GM04503 (cell line): ENCODE measurements around the gene KLC4.
"Not testable (repeated sequence)": the region's sequence is repeated elsewhere in the genome, so short reads cannot be mapped to it uniquely, and the experiment has no call there.

Source experiments
- DNase-seq: peaks from one replicate; pipeline ENCODE4 v3.0.0-alpha.2; 2012; ENCODE audit warnings: low read depth

Gene KLC4

DNA sequence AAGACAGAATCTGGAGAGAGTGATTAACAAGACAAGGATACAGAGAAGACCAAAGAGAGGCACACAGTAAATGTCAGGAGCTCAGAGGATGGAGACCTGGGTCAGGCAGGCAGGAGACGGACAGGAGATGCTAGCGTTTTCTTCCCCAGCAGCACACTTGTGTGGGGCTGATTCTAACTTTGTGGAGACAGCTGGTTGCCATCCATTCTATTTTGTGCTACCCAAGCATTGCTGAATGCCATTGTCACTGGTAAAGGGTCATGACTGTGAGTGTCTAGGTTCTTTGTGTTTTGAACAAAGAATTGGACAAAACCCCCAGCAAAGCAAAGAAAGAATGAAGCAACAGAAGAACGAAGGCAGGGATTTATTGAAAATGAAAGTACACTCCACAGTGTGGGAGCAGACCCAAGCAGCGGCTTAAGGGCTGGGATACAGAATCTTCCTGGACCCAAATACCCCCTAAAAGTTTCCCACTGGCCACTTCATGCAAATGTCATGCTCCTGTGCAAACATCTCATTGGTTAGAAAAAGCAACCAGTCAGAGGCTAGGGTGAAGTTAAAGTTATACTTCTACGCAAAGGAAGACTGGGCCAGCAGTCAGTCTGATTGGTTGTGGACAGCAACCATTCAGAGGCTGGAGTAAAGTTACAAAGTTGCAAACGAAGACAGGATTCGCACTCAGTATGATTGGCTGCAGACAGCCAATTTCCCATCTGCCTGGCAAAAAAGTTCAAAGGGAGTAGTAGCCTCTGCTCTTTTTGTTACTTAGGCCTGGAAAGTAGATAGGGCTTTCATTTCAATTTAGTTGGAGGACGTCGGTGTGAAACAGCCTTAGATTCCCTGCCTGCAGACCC, 34.2 kb downstream of the KLC4 start:
- peak; percentile 82 for DNase-seq

DNA sequence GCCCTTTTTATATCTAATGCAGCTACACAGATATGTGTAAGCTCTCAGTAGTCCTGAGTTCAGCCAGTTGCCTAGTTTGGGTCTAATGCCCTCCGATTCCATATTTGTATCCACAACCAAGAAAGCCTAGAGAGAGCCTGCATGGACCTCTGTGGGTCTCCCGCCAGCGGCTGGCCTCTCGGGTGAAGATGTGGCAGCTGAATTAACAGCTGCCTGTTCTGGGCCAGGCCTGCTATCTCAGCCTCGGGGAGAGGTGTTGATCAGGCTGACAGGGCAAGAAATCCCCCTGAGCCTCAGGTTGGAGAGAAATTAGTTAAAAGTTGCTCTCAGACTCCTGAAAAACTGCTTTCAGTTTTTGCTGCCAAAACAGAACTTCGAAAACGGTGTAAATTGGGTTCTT, 36.5 kb downstream of the KLC4 start:
- DNase-seq = no peak

DNA sequence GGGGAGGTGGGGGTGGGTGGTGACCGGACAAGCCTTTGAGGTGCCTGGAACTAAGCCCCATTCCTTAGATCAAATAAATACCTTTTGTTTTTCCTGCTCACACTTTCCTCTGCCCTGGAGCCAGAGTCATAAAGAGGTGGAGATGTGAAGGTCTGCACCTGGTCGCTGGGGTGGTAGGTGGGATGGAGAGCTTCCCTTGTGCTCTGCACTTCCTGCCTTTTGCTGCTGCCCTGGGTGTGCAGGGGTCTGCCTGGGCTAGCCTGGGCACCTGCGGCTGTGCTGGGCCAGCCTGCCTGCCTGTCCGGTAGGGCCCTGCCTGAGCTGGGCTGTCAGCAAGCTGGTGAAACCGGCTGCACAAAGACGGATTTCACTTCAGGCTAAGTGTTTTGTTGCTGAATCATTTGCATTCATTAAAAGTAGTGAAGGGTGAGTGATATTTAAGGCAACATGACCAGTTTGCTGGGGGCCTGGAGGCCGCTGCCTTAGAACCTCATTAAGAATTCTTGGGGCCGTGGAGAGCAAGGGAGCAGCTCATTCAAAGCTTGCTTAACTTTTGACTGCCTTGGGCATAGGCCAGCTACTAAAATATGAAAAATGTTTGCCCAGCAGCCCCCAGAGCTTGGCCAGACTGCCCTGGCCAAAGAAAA, 37.1 kb downstream of the KLC4 start:
- peak; percentile 90 for DNase-seq

DNA sequence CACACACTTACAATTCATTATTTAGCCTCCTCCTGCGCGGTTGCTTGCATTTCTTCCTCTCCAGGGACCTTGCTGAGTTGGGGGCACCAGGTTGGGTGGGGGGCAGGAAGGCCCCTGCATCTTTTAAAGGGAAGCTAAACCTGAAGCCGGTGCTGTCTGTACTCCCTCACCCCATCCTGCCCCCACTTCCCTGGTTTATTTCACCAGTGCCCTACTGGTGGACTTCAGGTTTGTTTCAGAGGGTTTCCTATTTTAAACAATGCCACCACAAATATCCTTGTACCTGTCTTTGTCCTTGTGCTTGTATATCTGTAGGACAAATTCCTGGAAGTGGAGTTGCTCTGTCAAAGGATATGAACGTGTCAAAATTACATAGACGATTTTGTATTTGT, 37.7 kb downstream of the KLC4 start:
- DNase-seq = no peak

DNA sequence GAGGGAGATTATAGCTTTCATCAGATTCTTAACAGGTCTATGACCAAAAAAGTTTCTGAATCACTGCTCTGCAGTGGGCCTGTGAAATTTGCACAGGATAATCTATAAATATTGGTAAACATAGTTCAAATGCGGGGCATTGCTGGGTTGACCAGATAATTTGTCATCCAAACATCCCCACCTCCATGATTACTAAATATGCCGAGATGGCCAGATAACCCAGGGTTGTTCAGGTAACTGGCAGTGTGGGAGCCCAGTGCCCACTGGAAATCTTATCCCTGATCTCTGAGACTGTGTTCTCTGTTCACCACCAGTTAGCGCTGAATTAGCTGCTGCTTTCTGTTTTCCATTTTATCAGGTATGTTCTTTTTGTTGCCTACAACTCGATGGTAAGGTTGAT, 38.1 kb downstream of the KLC4 start:
- DNase-seq = no peak

DNA sequence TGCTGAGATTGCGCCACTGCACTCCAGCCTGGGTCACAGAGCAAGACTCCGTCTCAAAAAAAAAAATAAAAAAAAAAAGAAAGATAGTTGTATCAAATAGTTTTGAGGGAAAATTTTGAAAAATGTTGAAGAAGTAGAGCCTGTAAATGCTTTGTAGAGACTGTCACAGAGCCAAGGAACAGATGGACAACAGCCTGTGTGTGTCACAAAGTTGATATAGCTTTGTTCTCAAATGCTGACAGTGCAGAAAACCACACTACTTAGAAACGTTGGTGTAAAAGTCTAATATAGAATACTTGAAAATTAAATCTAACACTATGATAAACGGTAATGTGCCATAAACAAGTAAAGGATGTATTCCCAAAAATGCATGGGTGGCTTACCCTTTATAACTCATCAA, 42.1 kb downstream of the KLC4 start:
- DNase-seq = no peak

DNA sequence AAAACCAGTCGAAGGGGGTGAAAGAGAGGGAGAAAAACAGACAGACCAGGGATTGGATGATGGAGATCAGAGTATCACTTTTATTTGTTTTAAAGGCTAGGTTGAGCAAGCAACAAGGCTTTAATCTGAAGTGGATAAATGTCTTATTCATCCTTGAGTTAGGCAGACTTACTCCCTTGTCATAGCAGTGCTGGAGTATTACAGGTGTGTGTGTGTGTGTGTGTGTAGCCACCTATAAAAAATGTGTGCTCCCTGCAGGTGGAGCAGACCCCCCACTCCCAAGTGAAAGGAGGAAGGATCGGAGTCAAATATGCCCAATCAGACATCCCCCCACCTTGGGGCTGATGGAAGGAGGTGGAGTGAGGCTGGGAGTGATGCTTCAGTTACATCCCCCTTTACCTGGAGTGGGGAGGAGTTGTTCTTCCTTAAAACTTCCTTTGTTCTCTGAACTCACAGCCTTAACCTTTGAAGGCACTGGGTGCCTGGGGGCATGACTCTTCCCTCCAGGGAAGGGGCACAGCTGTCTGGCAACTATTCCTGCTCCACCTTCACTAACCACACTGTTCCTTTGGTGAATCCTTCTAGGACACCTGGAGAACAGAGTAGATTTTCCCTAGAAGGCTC, 43.9 kb downstream of the KLC4 start:
- DNase-seq = no peak

DNA sequence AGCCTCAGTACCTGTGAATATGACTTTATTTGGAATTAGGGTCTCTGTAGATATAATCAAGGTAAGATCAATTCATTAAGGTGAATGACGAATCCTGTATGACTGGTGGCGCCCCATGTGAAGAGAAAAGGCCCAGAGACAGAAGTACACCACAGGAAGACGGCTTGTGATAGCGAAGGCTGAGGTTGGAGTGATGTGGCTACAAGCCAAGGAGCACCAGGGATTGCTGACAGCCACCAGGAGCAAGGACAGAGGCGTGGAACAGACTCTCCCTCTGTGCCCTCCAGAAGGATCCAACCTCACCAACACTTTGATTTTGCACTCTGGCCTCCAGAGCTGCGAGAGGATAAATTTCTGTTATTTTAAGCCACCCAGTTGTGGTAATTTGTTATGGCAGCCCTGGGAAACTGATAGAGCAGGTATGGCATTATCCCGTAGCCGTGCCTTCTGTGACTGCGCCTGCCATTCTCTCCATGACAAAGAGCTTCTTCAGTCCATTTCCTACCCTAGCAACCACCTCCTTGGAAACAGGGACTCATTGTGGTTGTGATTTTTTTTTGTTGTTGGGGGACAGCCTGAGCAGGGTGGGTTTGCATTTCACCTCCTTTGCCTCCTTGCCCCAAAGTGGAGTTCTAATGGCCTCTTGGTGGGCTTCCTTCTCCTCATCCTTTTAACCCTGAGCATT, 46.2 kb downstream of the KLC4 start:
- no peak for DNase-seq

DNA sequence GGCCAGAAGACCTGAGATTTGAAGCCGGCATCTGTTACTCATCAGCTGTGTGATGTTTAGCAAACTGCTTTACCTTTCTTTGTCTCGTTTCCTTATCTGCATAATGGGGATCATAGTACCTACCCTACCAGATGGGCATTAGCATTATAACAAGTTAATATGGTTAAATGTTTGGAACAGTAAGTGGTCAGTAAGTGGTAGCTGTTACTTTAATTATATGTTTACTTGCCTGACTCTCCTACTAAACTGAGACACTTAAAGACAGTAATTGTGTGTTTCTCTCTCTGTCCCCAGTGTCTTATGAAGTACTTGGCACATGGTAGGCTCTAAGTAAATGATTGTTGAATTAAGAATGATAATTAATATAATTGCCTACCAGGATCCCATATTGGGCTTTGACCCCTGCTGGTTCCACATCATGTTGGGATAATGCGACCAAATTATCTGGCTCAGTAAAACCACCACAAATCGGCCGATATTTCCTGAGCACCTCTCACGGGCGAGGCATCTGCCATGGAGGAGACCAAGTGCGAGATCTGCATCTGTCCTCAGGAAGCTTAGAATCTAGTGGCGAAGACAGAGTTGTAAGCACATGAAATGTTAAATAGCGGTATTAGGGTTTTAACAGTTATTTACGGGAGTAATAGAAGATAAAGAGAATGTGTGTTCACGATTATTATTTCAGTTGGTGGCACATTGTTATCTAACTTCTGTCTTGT, 48.1 kb downstream of the KLC4 start:
- DNase-seq = no peak

DNA sequence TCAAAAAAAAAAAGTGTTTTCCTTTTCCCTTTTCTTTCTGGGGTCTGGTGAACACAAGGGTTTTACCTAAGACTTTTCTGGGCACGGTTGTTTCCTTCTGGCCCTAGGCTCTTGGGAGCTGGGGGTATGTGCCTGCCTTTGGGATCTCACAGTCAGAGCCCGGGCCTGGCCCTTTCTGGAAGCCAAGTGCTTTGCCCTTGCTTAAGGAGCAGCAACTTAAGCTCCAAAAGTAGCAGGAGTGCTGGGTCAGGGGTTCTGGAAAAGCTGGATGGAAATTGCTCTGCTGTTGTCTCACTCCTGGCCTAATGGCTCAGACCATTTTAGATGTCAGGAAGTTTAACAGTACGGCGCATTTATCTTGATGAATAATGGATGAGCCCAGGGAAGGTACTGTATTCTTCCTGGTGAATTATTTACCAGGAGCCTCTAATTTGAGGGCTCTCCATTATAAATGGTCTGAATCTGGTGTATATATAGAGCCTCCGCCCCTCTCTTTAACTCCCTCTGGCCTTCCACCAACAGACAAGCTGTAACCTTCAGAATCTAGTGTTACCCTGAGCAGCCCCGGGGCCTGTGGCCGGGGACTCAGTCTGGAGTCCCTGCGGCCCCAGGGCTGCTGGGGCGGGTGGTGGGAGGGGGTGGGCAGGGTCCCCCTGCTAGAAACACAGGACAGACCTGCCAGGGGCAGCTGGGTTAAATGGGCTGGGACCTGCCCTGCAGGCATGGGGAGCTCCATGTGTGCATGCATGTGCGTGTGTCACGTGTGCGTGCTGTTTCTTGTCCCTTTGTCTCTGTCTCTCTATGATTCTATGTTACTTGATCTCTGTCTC, 54.2 kb downstream of the KLC4 start:
- DNase-seq = no peak

DNA sequence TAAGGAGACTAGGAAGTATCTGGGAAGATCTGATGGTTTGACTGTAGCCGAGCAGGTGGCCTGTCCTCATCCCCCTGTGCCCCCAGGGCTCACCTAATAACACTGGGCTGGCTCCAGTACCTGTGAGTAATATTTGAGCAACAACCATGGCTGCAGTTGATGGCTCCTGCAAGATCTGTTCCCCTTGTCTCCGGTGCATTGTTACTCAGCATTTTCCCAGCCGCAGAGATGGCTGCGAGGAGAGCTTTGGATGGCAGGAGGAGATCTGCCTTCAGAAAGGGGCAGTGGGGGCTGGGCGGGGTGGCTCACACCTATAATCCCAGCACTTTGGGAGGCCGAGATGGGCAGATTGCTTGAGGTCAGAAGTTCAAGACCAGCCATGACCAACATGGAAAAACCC, 55.9 kb downstream of the KLC4 start:
- no peak for DNase-seq

DNA sequence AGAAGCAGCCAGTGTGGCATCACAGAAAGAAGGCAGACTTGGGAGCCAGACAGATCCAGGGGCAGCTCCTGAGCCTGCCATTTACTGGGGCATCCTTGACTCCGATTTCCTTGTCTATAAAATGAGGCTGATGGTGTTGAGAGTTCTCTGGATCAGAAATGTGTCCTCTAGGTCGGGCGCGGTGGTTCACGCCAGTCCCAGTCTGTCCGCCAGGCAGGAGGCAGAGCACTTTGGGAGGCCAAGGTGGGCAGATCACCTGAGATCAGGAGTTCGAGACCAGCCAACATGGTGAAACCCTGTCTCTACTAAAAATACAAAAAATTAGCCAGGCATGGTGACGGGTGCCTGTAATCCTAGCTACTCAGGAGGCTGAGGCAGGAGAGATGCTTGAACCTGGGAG, 58.0 kb downstream of the KLC4 start:
- not testable (repeated sequence) for DNase-seq

DNA sequence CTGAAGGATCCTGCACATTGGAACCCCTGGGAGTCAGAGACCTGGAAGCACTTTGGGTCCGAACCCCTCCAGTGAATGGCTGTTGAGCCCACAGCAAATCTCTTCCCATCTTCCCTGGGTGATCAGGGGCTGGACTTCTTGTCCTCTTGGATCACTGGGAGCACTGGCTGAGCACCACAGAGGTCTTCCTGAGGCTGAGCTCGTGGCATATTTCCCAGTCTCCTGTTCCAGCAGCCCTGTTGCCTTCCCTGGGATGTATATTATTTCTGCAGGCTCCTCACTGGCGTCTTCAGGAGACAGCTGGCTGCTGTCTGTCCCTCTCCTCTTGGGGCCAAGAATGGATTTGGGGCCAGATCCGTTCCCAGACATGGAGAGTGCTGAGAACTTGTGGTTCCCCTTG, 60.1 kb downstream of the KLC4 start:
- DNase-seq = no peak

DNA sequence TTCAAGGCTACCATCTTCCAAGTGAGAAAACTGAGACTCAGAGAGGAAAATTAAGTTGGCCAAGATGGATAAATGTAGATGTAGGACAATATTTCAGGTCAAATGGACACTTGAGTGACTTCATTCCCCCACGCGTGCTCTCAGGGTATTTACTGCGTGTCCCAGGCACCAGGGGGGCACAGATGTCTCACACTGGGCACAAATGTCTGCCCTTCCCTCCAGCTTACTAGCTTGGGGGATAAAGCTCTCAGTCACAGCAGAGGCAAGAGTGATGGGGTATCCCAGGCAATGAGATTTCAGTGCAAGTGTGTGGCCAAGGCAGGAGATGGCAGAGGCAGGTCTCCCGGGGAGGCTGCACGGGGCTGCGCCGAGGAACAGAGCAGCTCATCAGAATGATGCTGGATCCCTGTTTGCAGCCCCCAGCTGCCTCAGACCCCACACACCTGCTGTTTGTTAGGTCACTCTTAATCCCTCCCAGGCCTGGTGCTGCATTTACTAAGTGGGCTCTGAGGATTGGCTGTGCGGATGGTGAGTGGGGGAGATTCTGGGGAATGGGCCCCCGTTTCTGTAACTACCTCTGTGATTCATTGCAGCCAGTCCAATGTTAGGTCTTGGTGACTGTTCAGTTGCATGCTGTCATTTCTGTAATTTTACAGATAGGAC, 60.8 kb downstream of the KLC4 start:
- no peak for DNase-seq

DNA sequence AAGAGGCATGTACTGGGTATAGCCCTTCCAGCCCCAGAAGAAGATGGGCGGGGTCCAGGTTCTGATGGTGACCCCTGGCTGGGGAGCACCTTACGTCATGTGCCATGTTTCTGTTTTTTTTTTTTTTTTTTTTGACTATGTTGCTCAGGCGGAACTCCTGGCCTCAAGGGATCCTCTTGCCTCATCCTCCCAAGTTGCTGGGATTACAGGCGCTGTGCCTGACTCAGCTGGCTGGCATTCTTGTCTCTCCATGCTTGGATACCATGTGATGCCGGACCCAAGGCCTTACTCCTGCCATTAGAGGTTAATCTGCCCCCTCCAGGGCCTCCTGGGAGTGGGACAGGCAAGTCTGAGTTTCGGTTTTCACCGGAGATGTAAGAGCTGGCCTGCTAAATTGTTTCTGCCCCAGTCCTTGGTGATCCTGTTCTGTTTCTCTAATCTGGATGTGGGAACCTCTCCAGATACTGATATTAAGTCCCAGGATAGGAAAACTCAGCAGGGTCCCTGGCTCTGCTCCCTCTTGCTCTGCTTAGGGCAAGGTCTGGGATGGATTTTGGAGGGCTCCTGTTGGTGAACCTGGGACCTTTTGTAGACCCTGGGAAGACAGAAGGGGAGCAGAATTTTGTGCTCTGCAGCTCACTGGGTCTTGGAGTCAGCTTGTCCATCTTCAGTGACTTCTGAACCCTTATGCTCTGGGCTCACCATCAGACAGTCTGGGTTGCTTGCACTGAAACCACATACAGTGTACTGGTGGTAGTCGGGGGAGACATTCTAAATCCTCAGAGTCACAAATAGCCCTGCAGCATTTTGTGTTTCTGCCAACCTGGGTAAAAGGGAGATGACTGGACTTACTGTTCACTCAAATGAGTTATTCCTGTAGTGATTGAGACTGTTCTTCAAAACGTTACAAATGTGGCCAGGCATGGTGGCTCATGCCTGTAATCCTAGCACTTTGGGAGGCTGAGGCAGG, 61.8 kb downstream of the KLC4 start:
- DNase-seq = peak; percentile 94

DNA sequence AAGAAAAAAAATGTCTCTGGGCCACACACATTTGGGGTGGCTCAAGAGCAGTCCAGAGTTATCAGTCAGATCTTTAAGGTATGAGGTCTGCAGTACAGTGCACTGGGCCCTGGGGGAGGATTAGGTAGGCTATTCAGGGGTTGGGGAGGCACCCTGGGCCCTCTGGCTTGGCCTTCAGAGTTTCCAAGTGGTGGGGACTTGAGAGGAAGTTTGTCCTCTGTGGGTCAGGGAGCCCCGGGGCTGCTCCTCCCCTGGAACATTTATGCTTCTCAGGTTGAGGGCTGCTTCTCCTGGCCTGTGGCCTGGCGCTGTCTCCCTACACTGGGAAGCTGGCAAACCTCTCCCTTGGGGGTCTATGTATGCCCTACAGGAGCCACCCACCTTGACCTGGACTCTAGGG, 62.7 kb downstream of the KLC4 start:
- no peak for DNase-seq

DNA sequence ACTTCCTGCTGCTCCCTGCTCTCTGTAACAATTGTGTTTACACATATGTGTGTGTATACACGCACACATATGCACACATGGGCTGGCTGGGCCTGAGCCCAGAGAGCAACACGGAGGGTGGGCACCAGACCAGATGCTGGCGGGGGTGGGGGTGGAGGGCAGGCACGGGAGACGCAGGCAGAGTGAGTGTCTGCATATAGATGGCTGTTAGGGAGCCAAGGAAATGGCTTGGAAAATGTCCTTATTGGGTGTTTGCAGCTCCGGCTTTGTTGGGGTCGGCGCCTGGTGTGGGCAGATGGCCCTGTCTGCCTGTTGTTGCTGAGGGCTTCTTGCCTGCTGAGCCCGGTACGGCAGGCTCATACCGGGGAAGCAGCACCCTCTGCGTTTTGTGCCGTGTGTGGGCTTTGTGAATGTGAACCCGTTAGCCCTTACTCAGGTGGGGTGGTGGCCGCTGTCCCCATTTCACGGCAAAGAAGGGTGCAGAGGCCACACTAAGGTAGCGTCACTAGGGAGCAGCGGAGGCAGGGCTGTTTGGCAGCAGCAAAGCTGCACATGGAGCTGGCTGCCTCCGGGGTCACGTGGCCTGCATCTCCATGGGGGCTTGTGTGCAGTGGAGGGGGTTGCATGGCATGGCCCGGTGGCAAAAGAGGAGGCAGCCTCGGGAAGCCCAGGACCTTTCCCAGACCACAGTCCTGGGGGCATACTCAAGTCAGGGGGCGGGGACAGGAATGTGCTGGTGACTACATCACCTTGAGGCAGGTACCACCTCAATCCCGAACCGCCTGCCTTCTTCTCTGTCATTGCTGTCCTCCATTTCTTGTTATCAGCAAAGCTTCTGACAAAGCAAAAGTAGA, 64.3 kb downstream of the KLC4 start:
- no peak for DNase-seq

DNA sequence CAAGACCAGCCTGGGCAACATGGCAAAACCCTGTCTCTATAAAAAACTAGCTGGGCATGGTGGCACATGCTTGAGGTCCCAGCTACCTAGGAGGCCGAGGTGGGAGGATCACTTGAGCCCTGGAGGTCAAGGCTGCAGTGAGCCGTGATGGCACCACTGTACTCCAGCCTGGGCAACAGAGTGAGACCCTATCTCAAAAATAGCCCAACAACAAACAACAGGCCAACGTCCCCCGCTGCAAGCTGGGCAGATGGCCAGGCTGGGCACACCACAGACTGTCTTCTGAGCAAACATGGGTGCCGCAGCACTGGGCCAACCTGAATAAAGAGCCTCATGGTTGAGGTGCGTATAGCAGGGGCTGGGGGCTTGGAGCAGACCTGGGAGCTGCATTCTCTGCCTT, 65.0 kb downstream of the KLC4 start:
- DNase-seq = no peak
